Subcutaneous abdominal adipose tissue (tissue), 5 donors: ENCODE data around the gene LPCAT2.

Experiments used
- H3K27ac ChIP-seq: one replicate; pipeline ENCODE4 v1.7.0; 2013; ENCODE audit warnings: low read depth, mild to moderate bottlenecking, inconsistent platforms, low read length, moderate library complexity
- H3K27me3 ChIP-seq, 5 donors: one replicate each; pipeline ENCODE4 v1.7.0; 2013; ENCODE audit warnings: low read length in 5 of 5, inconsistent platforms in 1 of 5; ENCODE audit not compliant: control insufficient read depth in 5 of 5, insufficient read depth in 4 of 5
- H3K36me3 ChIP-seq, 5 donors: one replicate each; pipeline ENCODE4 v1.7.0; 2013; ENCODE audit warnings: low read length in 5 of 5; ENCODE audit not compliant: control insufficient read depth in 5 of 5, insufficient read depth in 5 of 5
- H3K4me1 ChIP-seq, 5 donors: one replicate each; pipeline ENCODE4 v1.7.0; 2013; ENCODE audit warnings: low read length in 5 of 5, mild to moderate bottlenecking in 3 of 5, moderate library complexity in 1 of 5; ENCODE audit not compliant: control insufficient read depth in 5 of 5, insufficient read depth in 5 of 5
- H3K4me3 ChIP-seq, 5 donors: one replicate each; pipeline ENCODE4 v1.7.0; 2013; ENCODE audit warnings: low read length in 5 of 5, low read depth in 1 of 5
- H3K9ac ChIP-seq, 5 donors: one replicate each; pipeline ENCODE4 v1.7.0; 2013; ENCODE audit warnings: low read length in 5 of 5, mild to moderate bottlenecking in 4 of 5, moderate library complexity in 3 of 5
- H3K9me3 ChIP-seq, 5 donors: one replicate each; pipeline ENCODE4 v1.7.0; 2013; ENCODE audit warnings: low read length in 5 of 5; ENCODE audit not compliant: control insufficient read depth in 5 of 5
- donor health status: healthy.
- donor health status: healthy.
- donor health status: healthy.
- donor health status: healthy.
- donor health status: healthy.

Gene LPCAT2

DNA sequence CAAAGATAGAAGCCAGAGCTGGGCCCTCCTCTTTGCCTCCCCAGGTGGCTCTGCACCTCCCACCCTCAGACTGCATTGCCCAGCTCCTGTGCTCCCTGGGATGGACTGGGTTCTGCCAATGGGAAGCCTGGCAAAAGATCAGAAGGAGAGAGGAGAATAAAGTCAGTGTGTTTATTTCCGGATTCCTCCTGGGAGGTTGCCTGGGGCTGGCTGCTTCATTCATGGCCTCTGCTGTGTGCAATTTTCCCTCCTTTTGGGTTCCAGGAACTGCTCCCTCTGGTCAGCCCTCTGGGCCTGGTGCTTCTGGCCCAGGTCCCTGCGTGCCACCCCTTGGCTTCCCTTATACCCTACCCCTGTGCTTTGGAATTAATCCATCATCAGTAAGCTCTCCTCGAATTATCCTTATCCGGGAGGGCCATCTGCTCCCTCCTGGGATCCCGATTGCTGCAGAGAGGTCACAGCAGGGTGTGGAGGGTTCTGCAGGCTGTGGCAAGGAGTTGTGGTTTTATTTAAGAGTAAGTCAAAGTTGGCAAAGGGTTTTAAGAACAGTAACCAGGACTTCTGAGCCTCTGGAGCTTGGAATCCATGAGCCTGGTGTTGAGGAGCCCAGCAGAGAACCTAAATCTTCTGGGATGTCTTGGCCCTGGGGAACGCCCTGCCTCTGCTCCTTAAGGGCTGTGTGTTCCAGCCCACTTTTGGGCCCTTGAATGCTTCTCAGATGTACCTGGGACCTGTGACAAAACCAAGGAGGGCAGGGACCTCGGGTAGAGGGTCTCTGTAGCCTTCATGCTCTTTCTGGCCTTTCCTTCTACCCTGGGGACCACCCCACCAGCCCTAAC, 38.1 kb upstream of the LPCAT2 start:
- Histone ChIP-seq H3K27me3 (peaks cover 0 to 4% (median 0%) of the 10 kb centered on the region in 5 donors), H3K27ac (peak overlapping the region; percentile 67), H3K36me3 (no peaks in the 10 kb centered on the region), H3K4me3 (no peak overlapping the region), H3K9ac (peak overlapping the region in 2 of 5 donors; percentile 3 to 39), H3K4me1 (peaks cover 14 to 32% (median 28%) of the 10 kb centered on the region in 5 donors), H3K9me3 (no peaks in the 10 kb centered on the region)

DNA sequence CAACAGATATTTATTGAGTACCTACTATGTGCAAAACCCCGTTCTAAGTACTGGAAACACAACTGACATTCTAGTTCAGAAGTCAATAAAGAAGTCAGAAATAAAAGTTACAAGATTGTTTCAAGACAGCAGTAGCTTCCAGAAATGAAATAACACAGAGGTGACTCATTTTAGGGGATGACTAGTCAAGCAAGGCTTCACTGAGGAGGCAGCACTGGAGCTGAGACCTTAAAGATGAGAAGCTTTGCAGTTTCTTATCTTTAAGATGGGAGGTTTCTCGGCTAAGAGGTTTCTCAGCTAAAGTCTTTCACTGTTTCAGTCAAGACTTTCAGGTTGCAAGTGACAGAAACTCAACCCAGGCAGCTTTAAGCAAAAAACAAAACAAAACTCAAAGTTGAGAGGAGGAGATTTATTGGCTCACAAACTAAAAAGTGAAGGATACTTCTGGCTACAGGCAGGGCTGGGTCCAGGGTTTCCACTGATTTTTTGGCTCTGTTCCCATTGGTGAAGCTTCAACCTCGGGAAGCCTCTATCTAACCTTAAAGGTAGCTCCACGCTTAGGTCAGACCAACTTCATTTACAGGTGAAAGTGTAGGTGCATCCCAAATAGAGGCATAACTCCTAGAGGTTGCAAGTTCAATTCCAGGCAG, 37.3 kb upstream of the LPCAT2 start:
- Histone ChIP-seq H3K9me3 (no peaks in the 10 kb centered on the region), H3K4me3 (no peak overlapping the region), H3K9ac (no peak overlapping the region), H3K27me3 (peaks cover 0 to 4% (median 0%) of the 10 kb centered on the region in 5 donors), H3K27ac (peak overlapping the region; percentile 67), H3K4me1 (peaks cover 14 to 40% (median 34%) of the 10 kb centered on the region in 5 donors), H3K36me3 (no peaks in the 10 kb centered on the region)

DNA sequence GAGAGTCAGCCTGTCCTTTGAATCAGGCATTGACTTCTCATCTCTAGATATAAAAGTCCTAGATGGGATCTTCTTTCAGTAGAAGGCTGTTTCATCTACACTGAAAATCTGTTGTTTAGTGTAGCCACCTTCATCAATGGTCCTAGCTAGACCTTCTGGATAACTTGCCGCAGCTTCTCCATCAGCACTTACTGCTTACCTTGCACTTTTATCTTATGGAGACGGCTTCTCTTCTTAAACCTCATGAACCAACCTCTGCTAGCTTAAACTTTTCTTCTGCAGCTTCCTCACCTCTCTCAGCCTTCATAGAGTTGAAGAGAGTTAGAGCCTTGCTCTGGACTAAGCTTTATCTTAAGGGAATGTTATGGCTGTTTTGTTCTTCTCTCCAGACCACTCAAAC, 35.3 kb upstream of the LPCAT2 start:
- no peaks in the 10 kb centered on the region for H3K36me3 ChIP-seq
- peaks cover 15 to 51% (median 43%) of the 10 kb centered on the region in 5 donors for H3K4me1 ChIP-seq
- no peak overlapping the region for H3K9ac ChIP-seq
- no peak overlapping the region for H3K4me3 ChIP-seq
- peaks cover 0 to 2% (median 0%) of the 10 kb centered on the region in 5 donors for H3K27me3 ChIP-seq
- no peaks in the 10 kb centered on the region for H3K9me3 ChIP-seq
- no peak overlapping the region for H3K27ac ChIP-seq

DNA sequence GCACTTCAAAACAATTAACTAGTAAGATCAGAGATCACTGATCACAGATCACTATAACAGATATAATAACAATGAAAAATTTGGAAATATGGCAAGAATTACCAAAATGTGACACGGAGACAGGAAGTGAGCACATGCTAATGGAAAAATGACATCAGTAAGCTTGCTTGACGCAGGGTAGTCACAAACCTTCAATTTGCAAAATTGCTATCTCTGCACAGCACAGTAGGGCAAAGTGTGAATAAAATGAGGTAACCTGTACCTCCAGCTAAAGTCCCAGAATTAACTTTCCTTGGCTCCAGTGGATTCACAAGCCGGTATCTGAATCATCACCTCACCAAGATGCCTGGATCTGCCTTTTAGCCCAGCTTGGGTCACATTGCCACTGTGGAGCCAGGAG, 34.1 kb upstream of the LPCAT2 start:
- Histone ChIP-seq H3K9me3 (no peaks in the 10 kb centered on the region), H3K4me3 (no peak overlapping the region), H3K27me3 (peaks cover 0 to 10% (median 0%) of the 10 kb centered on the region in 5 donors), H3K27ac (peak overlapping the region; percentile 27), H3K9ac (no peak overlapping the region), H3K36me3 (no peaks in the 10 kb centered on the region), H3K4me1 (peaks cover 15 to 59% (median 52%) of the 10 kb centered on the region in 5 donors)

DNA sequence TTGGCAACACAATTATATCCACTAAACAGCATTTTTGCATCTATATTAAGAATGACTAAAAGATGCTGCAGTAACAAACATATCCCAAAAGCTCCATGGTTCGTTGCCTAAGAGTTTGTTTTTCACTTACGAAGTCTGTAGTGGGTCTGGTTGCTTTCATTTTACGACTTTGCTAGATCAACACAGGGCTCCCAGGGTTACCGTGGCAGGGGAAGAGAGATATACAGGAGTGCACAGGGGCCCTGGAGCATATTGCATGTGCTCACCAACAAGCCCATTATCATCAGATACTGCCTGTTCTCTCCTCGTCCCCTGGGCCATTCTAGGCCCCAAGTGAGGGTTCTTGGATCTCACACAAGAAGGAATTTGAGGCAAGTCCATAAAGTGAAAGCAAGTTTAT, 33.0 kb upstream of the LPCAT2 start:
- Histone ChIP-seq H3K9me3 (no peaks in the 10 kb centered on the region), H3K4me1 (peaks cover 11 to 63% (median 53%) of the 10 kb centered on the region in 5 donors), H3K36me3 (no peaks in the 10 kb centered on the region), H3K27me3 (peaks cover 0 to 13% (median 3%) of the 10 kb centered on the region in 5 donors), H3K4me3 (peak overlapping the region in 1 of 5 donors; percentile 14), H3K9ac (no peak overlapping the region), H3K27ac (peak overlapping the region; percentile 51)

DNA sequence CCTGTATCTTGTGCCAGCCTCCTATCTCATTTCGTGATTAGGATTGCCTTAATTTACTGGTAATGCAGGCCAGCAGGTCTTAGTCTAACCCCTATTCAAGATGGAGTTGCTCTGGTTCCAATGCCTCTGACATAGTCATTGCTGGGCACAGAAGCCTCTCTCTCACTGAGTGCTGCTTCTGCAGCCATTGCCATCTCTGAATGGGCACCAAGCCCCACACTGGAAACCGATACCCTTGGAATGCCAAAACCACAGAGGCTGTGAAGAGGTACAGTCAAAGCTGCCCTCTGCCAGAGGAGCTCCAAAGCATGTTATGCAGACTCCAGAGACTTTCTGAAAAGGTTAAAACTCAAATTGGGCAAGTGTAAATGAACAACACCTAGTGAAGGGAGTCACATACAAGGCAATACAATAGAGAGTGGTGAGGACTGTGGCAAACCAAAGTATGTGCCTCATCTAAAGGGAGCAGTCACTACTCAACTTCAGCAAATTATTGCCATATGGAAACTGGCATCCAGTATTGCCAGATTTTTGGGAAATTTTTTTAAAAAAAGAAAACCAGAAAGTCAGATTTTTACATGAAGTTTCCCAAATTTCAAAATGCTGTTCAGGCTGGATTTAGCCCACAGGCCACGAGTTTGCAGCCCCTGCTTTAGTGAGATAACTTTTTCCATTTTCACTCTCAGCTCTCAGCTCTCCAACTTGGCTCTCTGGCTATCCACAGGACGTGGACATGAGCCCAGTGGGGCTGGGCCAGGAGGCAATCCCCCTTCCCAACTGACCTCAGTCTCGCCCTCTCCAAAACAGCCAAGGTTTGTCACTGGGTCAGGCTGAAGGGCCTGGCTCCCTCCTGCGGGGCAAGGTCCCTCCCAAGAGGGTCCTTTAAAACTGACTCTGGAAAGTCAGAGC, 32.0 kb upstream of the LPCAT2 start:
- H3K4me3 ChIP-seq: no peak overlapping the region
- no peaks in the 10 kb centered on the region for H3K36me3 ChIP-seq
- H3K27ac ChIP-seq: peak overlapping the region; percentile 58
- H3K9ac ChIP-seq: no peak overlapping the region
- H3K4me1 ChIP-seq: peaks cover 9 to 56% (median 46%) of the 10 kb centered on the region in 5 donors
- peaks cover 0 to 13% (median 3%) of the 10 kb centered on the region in 5 donors for H3K27me3 ChIP-seq
- H3K9me3 ChIP-seq: no peaks in the 10 kb centered on the region

DNA sequence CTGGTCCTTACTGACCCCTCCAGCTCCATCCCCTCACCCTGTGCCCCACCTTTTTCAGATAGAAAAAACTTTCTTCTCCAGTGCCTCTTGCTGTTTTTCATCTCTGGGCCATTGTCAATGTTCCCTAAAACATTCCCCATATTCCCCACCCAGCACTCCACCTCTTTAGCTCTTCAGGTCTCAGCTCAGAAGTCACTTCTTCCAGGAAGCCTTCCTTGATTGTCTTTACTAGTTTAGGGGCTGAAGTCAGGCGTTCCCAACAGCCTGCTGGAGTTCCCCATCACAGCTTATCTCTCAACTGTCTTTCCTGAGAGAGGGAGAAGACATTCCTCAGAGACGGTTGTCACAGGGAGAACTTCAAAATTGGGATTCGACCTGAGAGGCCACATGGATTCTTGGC, 31.1 kb upstream of the LPCAT2 start:
- Histone ChIP-seq H3K27me3 (peaks cover 0 to 14% (median 3%) of the 10 kb centered on the region in 5 donors), H3K9me3 (no peaks in the 10 kb centered on the region), H3K4me3 (no peak overlapping the region), H3K4me1 (peaks cover 9 to 54% (median 47%) of the 10 kb centered on the region in 5 donors), H3K27ac (peak overlapping the region; percentile 58), H3K36me3 (peaks cover 0 to 3% (median 0%) of the 10 kb centered on the region in 5 donors), H3K9ac (no peak overlapping the region)

DNA sequence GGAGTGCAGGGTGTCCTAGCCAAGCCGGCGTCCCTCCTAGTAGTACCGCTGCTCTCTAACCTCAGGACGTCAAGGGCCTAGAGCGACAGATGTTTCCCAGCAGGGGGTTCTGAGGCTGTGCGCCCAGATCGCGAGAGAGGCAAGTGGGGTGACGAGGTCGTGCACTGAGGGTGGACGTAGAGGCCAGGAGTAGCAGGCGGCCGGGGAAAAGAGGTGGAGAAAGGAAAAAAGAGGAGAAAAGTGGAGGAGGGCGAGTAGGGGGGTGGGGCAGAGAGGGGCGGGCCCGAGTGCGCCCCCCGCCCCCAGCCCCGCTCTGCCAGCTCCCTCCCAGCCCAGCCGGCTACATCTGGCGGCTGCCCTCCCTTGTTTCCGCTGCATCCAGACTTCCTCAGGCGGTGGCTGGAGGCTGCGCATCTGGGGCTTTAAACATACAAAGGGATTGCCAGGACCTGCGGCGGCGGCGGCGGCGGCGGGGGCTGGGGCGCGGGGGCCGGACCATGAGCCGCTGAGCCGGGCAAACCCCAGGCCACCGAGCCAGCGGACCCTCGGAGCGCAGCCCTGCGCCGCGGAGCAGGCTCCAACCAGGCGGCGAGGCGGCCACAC, 29.9 kb upstream of the LPCAT2 start, which contains the start of gene MMP2:
TSS of gene MMP2 (plus strand) at position 372 of the 603 bp plus-strand sequence. CDS start 282 bp downstream, outside the sequence.
- peaks cover 0 to 13% (median 5%) of the 10 kb centered on the region in 5 donors for H3K36me3 ChIP-seq
- H3K4me3 ChIP-seq: peak within 1 kb of the TSS; percentile 55 to 79 (median 66)
- peak within 1 kb of the TSS in 4 of 5 donors; percentile 8 to 57 (median 40) for H3K9ac ChIP-seq
- peaks cover 0 to 16% (median 3%) of the 10 kb centered on the region in 5 donors for H3K27me3 ChIP-seq
- H3K27ac ChIP-seq: peak within 1 kb of the TSS; percentile 70
- H3K9me3 ChIP-seq: no peaks in the 10 kb centered on the region
- H3K4me1 ChIP-seq: peaks cover 9 to 54% (median 47%) of the 10 kb centered on the region in 5 donors
